ENCODE measurements around the gene FSHR.

Gene FSHR

GRCh38 chr2:48933828-48934497 lies 220.4 kb downstream of the FSHR start:
- H3K4me3 ChIP-seq (ENCODE audit: low read length): no peak overlapping the region
- no peak for DNase-seq (ENCODE audit: low read depth)
- TF ChIP-seq CTCF (conservative IDR thresholded peaks at IDR 0.05; ENCODE audit: low read length): no peak

GRCh38 chr2:48932667-48933066 lies 221.6 kb downstream of the FSHR start:
- no peak overlapping the region for H3K4me3 ChIP-seq (ENCODE audit: low read length)
- no peak for DNase-seq (ENCODE audit: low read depth)
- no peak for TF ChIP-seq CTCF (conservative IDR thresholded peaks at IDR 0.05; ENCODE audit: low read length)

GRCh38 chr2:48929571-48930301 lies 224.6 kb downstream of the FSHR start:
- DNase-seq (ENCODE audit: low read depth): no peak
- no peak overlapping the region for H3K4me3 ChIP-seq (ENCODE audit: low read length)
- TF ChIP-seq CTCF (conservative IDR thresholded peaks at IDR 0.05; ENCODE audit: low read length): no peak

- DNase-seq (ENCODE audit: low read depth): no peak
- H3K4me3 ChIP-seq (ENCODE audit: low read length): no peak overlapping the region
- TF ChIP-seq CTCF (conservative IDR thresholded peaks at IDR 0.05; ENCODE audit: low read length): no peak
Observed at GRCh38 chr2:48927355-48927754, 227.0 kb downstream of the FSHR start.

GRCh38 chr2:48915884-48916283 lies 238.4 kb downstream of the FSHR start:
- DNase-seq (ENCODE audit: low read depth): no peak
- no peak for TF ChIP-seq CTCF (conservative IDR thresholded peaks at IDR 0.05; ENCODE audit: low read length)
- H3K4me3 ChIP-seq (ENCODE audit: low read length): no peak overlapping the region

- TF ChIP-seq CTCF (conservative IDR thresholded peaks at IDR 0.05; ENCODE audit: low read length): no peak
- DNase-seq (ENCODE audit: low read depth): no peak
- no peak overlapping the region for H3K4me3 ChIP-seq (ENCODE audit: low read length)
Observed at GRCh38 chr2:48915227-48915626, 239.1 kb downstream of the FSHR start.
